H9 (cell line): ENCODE data around the gene HTD2. TPM values are rescaled to one million over a fixed set of nuclear protein-coding genes. Genes with fewer than 3 reads are reported as not detected.

Experiments
- DNase-seq: peaks from one replicate; pipeline ENCODE4 v3.0.0-alpha.2; 2017
- H2AFZ ChIP-seq: one replicate; pipeline ENCODE4 v1.6.1; 2013; ENCODE audit warnings: mild to moderate bottlenecking, low read length, control low read depth, moderate library complexity
- H2AK5ac ChIP-seq: 2 replicates; pipeline ENCODE4 v1.6.1; 2013; ENCODE audit warnings: low read length, control low read depth, mixed read lengths; ENCODE audit not compliant: insufficient read length
- H2BK120ac ChIP-seq: one replicate; pipeline ENCODE4 v1.6.1; 2013; ENCODE audit warnings: low read depth, mild to moderate bottlenecking, low read length, control low read depth, inconsistent platforms; ENCODE audit not compliant: poor library complexity, severe bottlenecking
- H2BK12ac ChIP-seq: 2 replicates; pipeline ENCODE4 v1.6.1; 2013; ENCODE audit warnings: low read length, control low read depth, mixed read lengths, low read depth; ENCODE audit not compliant: insufficient read length
- H2BK15ac ChIP-seq: 2 replicates; pipeline ENCODE4 v1.6.1; 2013; ENCODE audit warnings: low read depth, low read length, control low read depth
- H2BK20ac ChIP-seq: one replicate; pipeline ENCODE4 v1.6.1; 2013; ENCODE audit warnings: low read depth, mild to moderate bottlenecking, low read length, control low read depth, inconsistent platforms; ENCODE audit not compliant: poor library complexity, severe bottlenecking
- H2BK5ac ChIP-seq: 2 replicates; pipeline ENCODE4 v1.6.1; 2013; ENCODE audit warnings: low read length, control low read depth, mixed read lengths; ENCODE audit not compliant: insufficient read length
- H3K14ac ChIP-seq: 2 replicates; pipeline ENCODE4 v1.6.1; 2013; ENCODE audit warnings: low read length, control low read depth; ENCODE audit not compliant: insufficient read depth
- H3K18ac ChIP-seq: 2 replicates; pipeline ENCODE4 v1.6.1; 2013; ENCODE audit warnings: low read depth, mild to moderate bottlenecking, mixed read lengths, low read length, control low read depth; ENCODE audit not compliant: insufficient read length
- H3K23ac ChIP-seq: 2 replicates; pipeline ENCODE4 v1.6.1; 2013; ENCODE audit warnings: low read length, control low read depth, mixed read lengths, low read depth; ENCODE audit not compliant: insufficient read length
- H3K23me2 ChIP-seq: 2 replicates; pipeline ENCODE4 v1.6.1; 2013; ENCODE audit warnings: low read depth, mild to moderate bottlenecking, mixed read lengths, low read length, control low read depth; ENCODE audit not compliant: insufficient read length, poor library complexity, severe bottlenecking
- H3K27ac ChIP-seq: 2 replicates; pipeline ENCODE4 v1.5.1; 2013; ENCODE audit warnings: low read length, control low read depth, mixed read lengths, low read depth; ENCODE audit not compliant: insufficient read length
- H3K27me3 ChIP-seq: 2 replicates; pipeline ENCODE4 v1.6.1; 2013; ENCODE audit warnings: low read length, control low read depth, inconsistent platforms; ENCODE audit not compliant: insufficient read depth
- H3K4ac ChIP-seq: 2 replicates; pipeline ENCODE4 v1.6.1; 2013; ENCODE audit warnings: low read depth, mild to moderate bottlenecking, control low read depth, inconsistent platforms, low read length, moderate library complexity
- H3K4me1 ChIP-seq: 2 replicates; pipeline ENCODE4 v1.6.1; 2013; ENCODE audit warnings: low read length, control low read depth, inconsistent platforms; ENCODE audit not compliant: insufficient read depth
- H3K4me2 ChIP-seq: 2 replicates; pipeline ENCODE4 v1.6.1; 2013; ENCODE audit warnings: low read length, control low read depth, mixed read lengths; ENCODE audit not compliant: insufficient read length, insufficient read depth
- H3K56ac ChIP-seq: 2 replicates; pipeline ENCODE4 v1.6.1; 2013; ENCODE audit warnings: low read depth, mild to moderate bottlenecking, mixed read lengths, low read length, control low read depth; ENCODE audit not compliant: insufficient read length
- H3K79me1 ChIP-seq: 2 replicates; pipeline ENCODE4 v1.6.1; 2013; ENCODE audit warnings: low read depth, mild to moderate bottlenecking, moderate library complexity, low read length, control low read depth, inconsistent platforms; ENCODE audit not compliant: insufficient read depth, poor library complexity, severe bottlenecking
- H3K79me2 ChIP-seq: 2 replicates; pipeline ENCODE4 v1.6.1; 2013; ENCODE audit warnings: low read length, control low read depth, inconsistent platforms; ENCODE audit not compliant: insufficient read depth
- H3K9ac ChIP-seq: 2 replicates; pipeline ENCODE4 v1.6.1; 2013; ENCODE audit warnings: low read length, control low read depth, mixed read lengths; ENCODE audit not compliant: insufficient read length; ENCODE audit errors: extremely low read depth
- H3K9me3 ChIP-seq: one replicate; pipeline ENCODE4 v1.6.1; 2013; ENCODE audit warnings: low read depth, low read length, inconsistent platforms; ENCODE audit not compliant: control insufficient read depth
- H3T11ph ChIP-seq: one replicate; pipeline ENCODE4 v1.6.1; 2013; ENCODE audit warnings: mild to moderate bottlenecking, low read length, control low read depth, inconsistent platforms
- H4K20me1 ChIP-seq: one replicate; pipeline ENCODE4 v1.6.1; 2013; ENCODE audit not compliant: control insufficient read depth, insufficient read length, insufficient read depth
- H4K5ac ChIP-seq: 2 replicates; pipeline ENCODE4 v1.6.1; 2013; ENCODE audit warnings: low read depth, mild to moderate bottlenecking, mixed read lengths, low read length, control low read depth; ENCODE audit not compliant: insufficient read length
- H4K8ac ChIP-seq: replicated peaks from 2 replicates; pipeline ENCODE4 v1.6.1; 2013; ENCODE audit warnings: low read length, control low read depth, mixed read lengths, low read depth; ENCODE audit not compliant: insufficient read length
- H4K91ac ChIP-seq: 2 replicates; pipeline ENCODE4 v1.6.1; 2013; ENCODE audit warnings: low read depth, mild to moderate bottlenecking, moderate library complexity, mixed read lengths, low read length, control low read depth; ENCODE audit not compliant: insufficient read length
- H3K27ac Mint-ChIP-seq, 3 experiments: 2 replicates in 2 of 3; 3 replicates in 1 of 3; pipeline ENCODE4 v1.8.0; 2020 to 2021; ENCODE audit warnings: mixed read lengths in 3 of 3, mild to moderate bottlenecking in 1 of 3, moderate library complexity in 1 of 3
- H3K27me3 Mint-ChIP-seq: 2 replicates; pipeline ENCODE4 v1.8.0; 2021; ENCODE audit warnings: low read depth, mild to moderate bottlenecking, moderate library complexity, mixed read lengths
- H3K36me3 Mint-ChIP-seq, 3 experiments: 2 replicates in 2 of 3; 3 replicates in 1 of 3; pipeline ENCODE4 v1.8.0; 2020 to 2021; ENCODE audit warnings: low read depth in 3 of 3, mixed read lengths in 3 of 3; ENCODE audit not compliant: insufficient read depth in 1 of 3
- H3K4me1 Mint-ChIP-seq, 2 experiments: 2 replicates each; pipeline ENCODE4 v1.8.0; 2020; ENCODE audit warnings: mixed read lengths in 2 of 2
- H3K4me3 Mint-ChIP-seq, 2 experiments: 2 replicates in 1 of 2; 3 replicates in 1 of 2; pipeline ENCODE4 v1.8.0; 2020 to 2021; ENCODE audit warnings: mild to moderate bottlenecking in 2 of 2, mixed read lengths in 2 of 2, moderate library complexity in 1 of 2
- H3K9me3 Mint-ChIP-seq, 2 experiments: 2 replicates in 1 of 2; 3 replicates in 1 of 2; pipeline ENCODE4 v1.8.0; 2020; ENCODE audit warnings: mild to moderate bottlenecking in 2 of 2, mixed read lengths in 2 of 2, moderate library complexity in 1 of 2
- CTCF ChIP-seq: fragments of 200-600 bp; sonication (generic); conservative IDR thresholded peaks from 3 replicates; pipeline ENCODE4 v1.8.0; 2021; ENCODE audit warnings: antibody characterized with exemption, mild to moderate bottlenecking
- total RNA-seq: library from RNA; stranded (reverse); gene quantifications from 2 replicates; pipeline ENCODE4 v1.2.1, GENCODE V29; 2021

Gene HTD2
- total RNA-seq, 1 experiment from 2014 or later, result 13.4 TPM

GRCh38 chr3:58361866-58362265 lies 55.5 kb downstream of the HTD2 start:
- Histone ChIP-seq H3K23me2 (no peaks in the 10 kb centered on the region), H3K27me3 (no peaks in the 10 kb centered on the region), H4K8ac (no peak overlapping the region), H3K4ac (no peak overlapping the region), H3K27ac (no peak overlapping the region), H3K9ac (no peak overlapping the region), H2AFZ (no peak overlapping the region), H4K5ac (no peak overlapping the region), H2BK15ac (no peak overlapping the region), H2BK12ac (no peak overlapping the region), H3K18ac (no peak overlapping the region), H2BK20ac (no peak overlapping the region), H3T11ph (no peak overlapping the region), H3K9me3 (no peaks in the 10 kb centered on the region), H2BK120ac (no peak overlapping the region), H4K91ac (no peak overlapping the region), H3K4me1 (no peaks in the 10 kb centered on the region), H3K79me1 (no peaks in the 10 kb centered on the region), H3K14ac (no peak overlapping the region), H3K23ac (no peak overlapping the region), H2BK5ac (no peak overlapping the region), H4K20me1 (no peaks in the 10 kb centered on the region), H3K79me2 (no peaks in the 10 kb centered on the region), H3K56ac (no peak overlapping the region), H2AK5ac (no peak overlapping the region), H3K4me2 (no peak overlapping the region)
- Mint-ChIP-seq H3K36me3 (no peaks in the 10 kb centered on the region; a peak in 2 of 7 replicates), H3K4me3 (no peak overlapping the region), H3K27me3 (no peaks in the 10 kb centered on the region), H3K9me3 (no peaks in the 10 kb centered on the region), H3K27ac (no peak overlapping the region), H3K4me1 (peaks cover 13% of the 10 kb centered on the region in 2 experiments)
- no peak for DNase-seq
- TF ChIP-seq CTCF, result no peak
